ENCODE results near the gene CLCN7. TPM values are rescaled to one million over a fixed set of nuclear protein-coding genes. Genes with fewer than 3 reads are reported as not detected.

Gene CLCN7
- polyA plus RNA-seq, 1 of the 3 experiments (the other 2 are of a cell fraction) = 44.3 TPM

- Histone ChIP-seq H3K4me2 (no peak overlapping the region), H4K20me1 (ENCODE audit: insufficient read depth) (no peaks in the 10 kb centered on the region), H3K36me3 (replicated peaks in 1 of 2; ENCODE audit: control insufficient read depth in 1 of 2, insufficient read depth in 2 of 2, low read length in 1 of 2) (no peaks in the 10 kb centered on the region), H3F3A (replicated peaks; ENCODE audit: insufficient read depth) (no peaks in the 10 kb centered on the region), H3K9me3 (no peaks in the 10 kb centered on the region), H3K79me2 (ENCODE audit: insufficient read depth) (no peaks in the 10 kb centered on the region), H2AFZ (ENCODE audit: low read depth) (no peak overlapping the region), H3K27me3 (ENCODE audit: insufficient read depth) (no peaks in the 10 kb centered on the region), H3K4me3 (ENCODE audit: low read depth in 2 of 2, low read length in 1 of 2) (no peak overlapping the region), H3K4me1 (ENCODE audit: control insufficient read depth in 1 of 2, insufficient read depth in 2 of 2, low read depth in 1 of 2, low read length in 1 of 2) (peaks cover 0 to 9% of the 10 kb centered on the region in 2 experiments; a peak in 1 of 4 replicates), H3K9me2 (no peaks in the 10 kb centered on the region), H3K27ac (ENCODE audit: low read depth in 2 of 2, low read length in 1 of 2) (no peak overlapping the region), H3K9ac (no peak overlapping the region)
- POLR2A ChIA-PET = no interaction called here
- TF ChIP-seq RCOR1 (IDR thresholded peaks at IDR 0.05; ENCODE audit: low read length) (no peak), RXRA (IDR thresholded peaks at IDR 0.05; ENCODE audit: borderline replicate concordance, low read depth) (no peak), RAD21 (IDR thresholded peaks at IDR 0.05; ENCODE audit: low read length) (no peak), POLR2AphosphoS5 (IDR thresholded peaks at IDR 0.05; ENCODE audit: low read depth, low read length) (no peak), FOSL2 (IDR thresholded peaks at IDR 0.05; ENCODE audit: borderline replicate concordance, low read depth) (no peak), MAX (IDR thresholded peaks at IDR 0.05; ENCODE audit: low read depth) (no peak), ELF1 (IDR thresholded peaks at IDR 0.05) (no peak), TAF1 (IDR thresholded peaks at IDR 0.05; ENCODE audit: borderline replicate concordance, low read depth, low read length) (no peak), MXI1 (IDR thresholded peaks at IDR 0.05; ENCODE audit: low read depth, low read length) (no peak), JUND (IDR thresholded peaks at IDR 0.05) (no peak), EZH2phosphoT487 (IDR thresholded peaks at IDR 0.05; ENCODE audit: borderline replicate concordance, low read depth) (no peak)
- CTCF ChIA-PET = no interaction called here
- no peak for DNase-seq
- WGBS (ENCODE audit: low lambda C conversion rate) = 82% methylated on average over 19 of the region's 24 CpGs
These were observed 13.3 kb upstream of the CLCN7 start for GRCh38 chr16:1488054-1488601.

- Histone ChIP-seq H3K9me3 (no peaks in the 10 kb centered on the region), H3K4me2 (no peak overlapping the region), H3K9me2 (no peaks in the 10 kb centered on the region), H3K4me1 (ENCODE audit: control insufficient read depth in 1 of 2, insufficient read depth in 2 of 2, low read depth in 1 of 2, low read length in 1 of 2) (peaks cover 0 to 5% of the 10 kb centered on the region in 2 experiments; a peak in 1 of 4 replicates), H3K36me3 (replicated peaks in 1 of 2; ENCODE audit: control insufficient read depth in 1 of 2, insufficient read depth in 2 of 2, low read length in 1 of 2) (no peaks in the 10 kb centered on the region), H3F3A (replicated peaks; ENCODE audit: insufficient read depth) (no peaks in the 10 kb centered on the region), H3K9ac (no peak overlapping the region), H2AFZ (ENCODE audit: low read depth) (no peak overlapping the region), H3K27me3 (ENCODE audit: insufficient read depth) (no peaks in the 10 kb centered on the region), H3K27ac (ENCODE audit: low read depth in 2 of 2, low read length in 1 of 2) (no peak overlapping the region), H4K20me1 (ENCODE audit: insufficient read depth) (no peaks in the 10 kb centered on the region), H3K79me2 (ENCODE audit: insufficient read depth) (no peaks in the 10 kb centered on the region), H3K4me3 (ENCODE audit: low read depth in 2 of 2, low read length in 1 of 2) (no peak overlapping the region)
- POLR2A ChIA-PET = no interaction called here
- 73% methylated on average over 24 of the region's 39 CpGs for WGBS (ENCODE audit: low lambda C conversion rate)
- TF ChIP-seq CHD2 (IDR thresholded peaks at IDR 0.05; ENCODE audit: low read length, partially characterized antibody) (no peak), MEF2A (IDR thresholded peaks at IDR 0.05; ENCODE audit: borderline replicate concordance, low read depth) (no peak), FOXM1 (IDR thresholded peaks at IDR 0.05; ENCODE audit: low read depth) (no peak), TCF12 (IDR thresholded peaks at IDR 0.05) (no peak), RFX5 (IDR thresholded peaks at IDR 0.05; ENCODE audit: low read length) (no peak), FOSL2 (IDR thresholded peaks at IDR 0.05; ENCODE audit: borderline replicate concordance, low read depth) (no peak), MAX (IDR thresholded peaks at IDR 0.05; ENCODE audit: low read depth) (no peak), RXRA (IDR thresholded peaks at IDR 0.05; ENCODE audit: borderline replicate concordance, low read depth) (no peak), PBX3 (IDR thresholded peaks at IDR 0.05) (no peak), RCOR1 (IDR thresholded peaks at IDR 0.05; ENCODE audit: low read length) (no peak), NFIC (IDR thresholded peaks at IDR 0.05; ENCODE audit: borderline replicate concordance) (no peak), TAF1 (IDR thresholded peaks at IDR 0.05; ENCODE audit: borderline replicate concordance, low read depth, low read length) (no peak), USF2 (IDR thresholded peaks at IDR 0.05; ENCODE audit: borderline replicate concordance, low read depth, low read length) (no peak), GATA2 (CRISPR knock-in tag; IDR thresholded peaks at IDR 0.05) (no peak)
- CTCF ChIA-PET = no interaction called here
- no peak for DNase-seq
These were observed 12.7 kb upstream of the CLCN7 start for GRCh38 chr16:1487395-1488053.

All from SK-N-SH (cell line).